IPS-18c (cell line): ENCODE results near the gene C9orf43.

ENCODE experiments used
- H3K4me3 ChIP-seq: 2 replicates; pipeline ENCODE4 v1.7.0; 2013; ENCODE audit warnings: low read depth, mild to moderate bottlenecking, low read length, moderate library complexity; ENCODE audit not compliant: insufficient read depth
- H3K9me3 ChIP-seq: one replicate; pipeline ENCODE4 v1.6.1; 2013; ENCODE audit warnings: mild to moderate bottlenecking, low read length, moderate library complexity; ENCODE audit not compliant: control insufficient read depth, insufficient read depth

C9orf43 gene

DNA sequence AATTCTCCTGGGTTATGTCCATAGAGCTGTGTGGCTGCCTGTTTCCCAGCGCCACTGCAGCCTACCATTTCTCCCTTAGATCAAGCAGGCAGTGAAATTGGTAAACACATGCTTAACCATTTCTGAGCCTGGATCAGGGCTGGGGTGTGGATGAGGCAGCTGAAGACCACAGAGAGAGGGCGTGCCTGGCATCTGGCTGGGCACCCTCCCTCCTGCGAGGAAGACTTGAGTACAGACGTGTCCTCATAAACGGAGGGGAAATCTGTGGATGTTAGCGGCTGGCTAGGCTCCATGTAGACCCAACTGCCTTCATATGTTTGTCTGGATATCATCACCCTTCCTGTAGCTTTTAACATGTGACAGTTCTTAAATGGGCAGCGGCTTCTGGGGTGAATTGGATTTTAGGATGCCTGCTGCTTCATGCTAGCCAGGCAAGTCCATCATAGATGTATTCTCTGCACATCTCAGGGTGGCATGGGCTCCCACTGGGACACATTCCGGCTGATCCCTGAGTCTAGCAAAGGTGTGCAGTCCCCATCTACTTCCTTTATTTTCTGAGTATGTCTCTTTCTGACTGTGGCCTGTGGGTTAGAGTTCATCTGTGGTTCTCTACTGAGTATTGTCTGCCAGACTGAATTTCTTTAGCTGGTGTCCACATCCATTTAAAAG lies 63.9 kb downstream of the C9orf43 start:
- Histone ChIP-seq H3K4me3 (no peak overlapping the region), H3K9me3 (peaks cover 2% of the 10 kb centered on the region)

- Histone ChIP-seq H3K4me3 (no peak overlapping the region), H3K9me3 (peaks cover 2% of the 10 kb centered on the region)
These were observed 64.5 kb downstream of the C9orf43 start for GRCh38 chr9:113475031-113475430.

DNA sequence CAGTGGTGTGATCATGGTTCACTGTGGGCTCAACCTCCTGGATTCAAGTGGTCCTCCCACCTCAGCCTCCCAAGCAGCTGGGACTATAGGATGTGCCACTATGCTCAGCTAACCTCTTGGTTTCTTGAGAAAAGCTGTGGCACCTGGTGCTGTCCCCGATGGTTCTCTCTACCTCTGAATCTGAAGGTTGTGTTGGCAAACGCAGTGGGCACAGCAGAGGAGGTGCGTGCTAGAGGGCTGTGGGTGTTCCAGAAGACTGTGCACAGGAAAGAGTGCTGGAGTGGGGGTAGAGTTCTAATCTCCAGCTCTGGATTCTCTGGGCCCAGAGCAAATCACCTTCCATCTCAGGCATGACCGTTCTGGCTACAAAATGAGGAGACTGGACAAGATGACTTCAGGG lies 65.4 kb downstream of the C9orf43 start:
- Histone ChIP-seq H3K9me3 (peaks cover 2% of the 10 kb centered on the region), H3K4me3 (no peak overlapping the region)

DNA sequence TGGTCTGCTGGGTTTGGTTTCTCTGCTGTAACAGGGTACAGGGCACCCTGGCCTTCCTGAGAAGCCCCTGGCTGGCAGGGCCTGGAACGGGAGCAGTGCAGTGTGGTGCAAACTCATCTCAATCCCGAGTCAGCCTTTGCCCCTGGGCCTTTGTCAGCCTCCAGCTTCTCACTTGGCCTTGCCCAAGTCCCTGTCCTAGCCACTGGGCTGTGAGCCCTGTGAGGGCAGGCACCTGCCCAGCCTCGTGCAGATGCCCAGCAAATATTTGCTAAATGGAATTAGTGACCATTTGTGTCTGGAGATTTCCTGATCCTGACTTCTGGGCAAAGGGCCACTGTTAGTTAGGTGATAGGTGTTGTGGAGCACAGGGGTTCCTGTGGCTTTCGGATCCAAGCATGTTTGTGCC lies 66.0 kb downstream of the C9orf43 start:
- Histone ChIP-seq H3K4me3 (no peak overlapping the region), H3K9me3 (peaks cover 2% of the 10 kb centered on the region)

DNA sequence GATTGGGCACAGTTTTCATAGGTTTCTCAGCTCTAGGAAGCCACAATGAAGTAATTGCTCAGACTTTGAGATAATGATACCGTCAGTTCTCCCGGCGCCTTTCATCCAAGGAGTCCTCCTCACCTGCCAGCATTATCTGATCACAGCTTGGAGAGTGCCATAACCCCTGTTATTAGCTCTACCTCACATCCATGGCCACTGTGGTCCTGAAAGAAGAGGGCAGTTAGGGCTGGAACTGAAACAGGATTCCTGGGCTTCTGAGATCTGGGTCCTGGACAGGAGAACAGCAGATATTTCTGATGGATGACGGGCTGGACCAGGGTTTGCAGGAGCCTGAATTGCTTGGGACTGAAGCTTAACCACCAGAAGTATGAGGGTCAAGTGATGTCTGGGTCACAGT lies 66.5 kb downstream of the C9orf43 start:
- H3K4me3 ChIP-seq = no peak overlapping the region
- peaks cover 2% of the 10 kb centered on the region for H3K9me3 ChIP-seq

DNA sequence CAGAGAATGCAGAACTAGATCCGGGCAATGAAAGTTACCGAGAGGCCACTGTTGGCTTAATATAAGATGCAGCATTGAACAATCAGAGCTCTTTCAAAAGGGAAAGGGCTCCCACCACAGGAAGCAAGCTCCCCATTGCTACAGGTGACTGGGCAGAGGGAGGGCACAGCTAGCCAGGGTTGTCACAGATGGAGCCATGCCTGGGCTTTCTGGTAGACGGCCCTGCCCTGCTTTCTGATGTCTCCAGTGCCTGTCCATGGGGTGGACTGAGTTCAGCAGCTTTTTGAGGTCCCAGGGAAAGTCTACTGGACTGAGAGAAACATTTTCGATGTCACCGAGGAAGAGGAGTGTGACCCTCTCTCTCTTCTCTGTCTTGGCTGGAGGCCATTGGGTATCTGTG lies 67.1 kb downstream of the C9orf43 start:
- no peak overlapping the region for H3K4me3 ChIP-seq
- H3K9me3 ChIP-seq = peaks cover 2% of the 10 kb centered on the region

GRCh38 chr9:113479174-113479621 lies 68.7 kb downstream of the C9orf43 start:
- Histone ChIP-seq H3K4me3 (no peak overlapping the region), H3K9me3 (peaks cover 2% of the 10 kb centered on the region)
